Jurkat, Clone E6-1 (cell line): ENCODE measurements around the gene DYRK1A.

Experiments used
- DNase-seq: peaks from one replicate; pipeline ENCODE4 v3.0.0-alpha.2; 2011; ENCODE audit warnings: low read depth, low spot score
- H3K4me3 ChIP-seq: 2 replicates; pipeline ENCODE4 v1.5.1; 2011; ENCODE audit warnings: mild to moderate bottlenecking, low read length, control low read depth, moderate library complexity

The DYRK1A gene

GRCh38 chr21:37553078-37553481 is 186.5 kb downstream of the DYRK1A start:
- H3K4me3 ChIP-seq: no peak overlapping the region
- no peak for DNase-seq

GRCh38 chr21:37554661-37555379 is 188.2 kb downstream of the DYRK1A start:
- no peak for DNase-seq
- H3K4me3 ChIP-seq: no peak overlapping the region

GRCh38 chr21:37555672-37556261 is 189.2 kb downstream of the DYRK1A start:
- no peak for DNase-seq

GRCh38 chr21:37557261-37557950 is 190.8 kb downstream of the DYRK1A start:
- DNase-seq: no peak
- no peak overlapping the region for H3K4me3 ChIP-seq

More at GRCh38 chr21:37555672-37556261, 189.2 kb downstream of the DYRK1A start:
- no peak overlapping the region for H3K4me3 ChIP-seq

- DNase-seq: no peak
- no peak overlapping the region for H3K4me3 ChIP-seq
Measured at GRCh38 chr21:37558676-37559211, 192.2 kb downstream of the DYRK1A start.

- no peak overlapping the region for H3K4me3 ChIP-seq
- no peak for DNase-seq
Measured at GRCh38 chr21:37560385-37560784, 193.8 kb downstream of the DYRK1A start.

GRCh38 chr21:37561506-37561905 is 194.9 kb downstream of the DYRK1A start:
- DNase-seq: no peak
- no peak overlapping the region for H3K4me3 ChIP-seq

GRCh38 chr21:37561941-37562919 is 195.7 kb downstream of the DYRK1A start:
- no peak for DNase-seq
- H3K4me3 ChIP-seq: no peak overlapping the region

GRCh38 chr21:37562920-37563640 is 196.5 kb downstream of the DYRK1A start:
- DNase-seq: no peak
- peak overlapping the region; percentile 76 for H3K4me3 ChIP-seq

- peak overlapping the region; percentile 76 for H3K4me3 ChIP-seq
- peak; percentile 89 for DNase-seq
Measured at GRCh38 chr21:37563641-37564340, 197.2 kb downstream of the DYRK1A start.

GRCh38 chr21:37564341-37564923 is 197.9 kb downstream of the DYRK1A start:
- peak overlapping the region; percentile 76 for H3K4me3 ChIP-seq
- peak; percentile 64 for DNase-seq

- H3K4me3 ChIP-seq: no peak overlapping the region
- no peak for DNase-seq
Measured at GRCh38 chr21:37564924-37565529, 198.5 kb downstream of the DYRK1A start.

GRCh38 chr21:37565530-37566223 is 199.1 kb downstream of the DYRK1A start:
- H3K4me3 ChIP-seq: no peak overlapping the region
- peak; percentile 28 for DNase-seq

GRCh38 chr21:37566790-37567615 is 200.4 kb downstream of the DYRK1A start:
- H3K4me3 ChIP-seq: no peak overlapping the region
- no peak for DNase-seq

GRCh38 chr21:37568415-37568814 is 201.8 kb downstream of the DYRK1A start:
- DNase-seq: no peak
- H3K4me3 ChIP-seq: no peak overlapping the region

GRCh38 chr21:37568916-37569315 is 202.3 kb downstream of the DYRK1A start:
- H3K4me3 ChIP-seq: no peak overlapping the region
- no peak for DNase-seq
